Hepatocyte (in vitro differentiated cells): ENCODE results near the gene FGF8. TPM values are rescaled to one million over a fixed set of nuclear protein-coding genes. Genes with fewer than 3 reads are reported as not detected.

Source experiments
- DNase-seq: peaks from one replicate; pipeline ENCODE4 v3.0.0-alpha.2; 2016; ENCODE audit warnings: low spot score
- H2AFZ ChIP-seq: fragments of 200-600 bp; sonication (generic); 2 replicates; pipeline ENCODE4 v1.6.0; 2016; ENCODE audit warnings: antibody characterized with exemption, mild to moderate bottlenecking
- H3K27ac ChIP-seq: fragments of 200-600 bp; sonication (generic); 2 replicates; pipeline ENCODE4 v1.5.1; 2016; ENCODE audit warnings: mild to moderate bottlenecking
- H3K27me3 ChIP-seq: fragments of 200-600 bp; sonication (generic); 2 replicates; pipeline ENCODE4 v1.6.1; 2016
- H3K36me3 ChIP-seq: fragments of 200-600 bp; sonication (generic); replicated peaks from 2 replicates; pipeline ENCODE4 v1.5.1; 2016; ENCODE audit warnings: low read depth; ENCODE audit not compliant: insufficient read depth
- H3K4me1 ChIP-seq: fragments of 200-600 bp; sonication (generic); 2 replicates; pipeline ENCODE4 v1.5.1; 2016; ENCODE audit warnings: mild to moderate bottlenecking, moderate library complexity; ENCODE audit not compliant: insufficient read depth
- H3K4me2 ChIP-seq: fragments of 200-600 bp; sonication (generic); 2 replicates; pipeline ENCODE4 v1.6.0; 2016
- H3K4me3 ChIP-seq: fragments of 200-600 bp; sonication (generic); 2 replicates; pipeline ENCODE4 v1.5.1; 2016; ENCODE audit warnings: mild to moderate bottlenecking
- H3K79me2 ChIP-seq: fragments of 200-600 bp; sonication (generic); 2 replicates; pipeline ENCODE4 v1.6.0; 2017; ENCODE audit warnings: mild to moderate bottlenecking
- H3K9me2 ChIP-seq: fragments of 200-600 bp; sonication (generic); replicated peaks from 2 replicates; pipeline ENCODE4 v1.6.0; 2017; ENCODE audit warnings: mild to moderate bottlenecking; ENCODE audit not compliant: insufficient read depth
- H3K9me3 ChIP-seq: fragments of 200-600 bp; sonication (generic); 2 replicates; pipeline ENCODE4 v1.5.1; 2016; ENCODE audit warnings: low read depth, mild to moderate bottlenecking
- H4K20me1 ChIP-seq: fragments of 200-600 bp; sonication (generic); 2 replicates; pipeline ENCODE4 v1.6.0; 2016; ENCODE audit warnings: mild to moderate bottlenecking; ENCODE audit not compliant: insufficient read depth, poor library complexity, severe bottlenecking
- EZH2 ChIP-seq: fragments of 200-600 bp; sonication (generic); IDR thresholded peaks from 2 replicates; pipeline ENCODE4 v1.6.1; 2016; ENCODE audit warnings: antibody characterized with exemption, mild to moderate bottlenecking, borderline replicate concordance
- EZH2phosphoT487 ChIP-seq: fragments of 200-600 bp; sonication (generic); IDR thresholded peaks from one replicate; pipeline ENCODE4 v1.6.1; 2018; ENCODE audit warnings: antibody characterized with exemption, mild to moderate bottlenecking, low read depth, moderate library complexity; ENCODE audit not compliant: unreplicated experiment, severe bottlenecking
- WGBS: methylation state at CpG from one replicate; pipeline ENCODE4 v1.1.6; 2016; ENCODE audit warnings: low lambda C conversion rate; ENCODE audit errors: missing lambda C conversion rate; 5-methylcytosine and 5-hydroxymethylcytosine counted together
- polyA plus RNA-seq: library from polyadenylated mRNA; unstranded; fragments of >200 nt; fragmentation: Nextera tagmentation; extraction: Ambion mirVana; gene quantifications from 2 replicates; pipeline ENCODE4 v1.2.1, GENCODE V29; 2016
- total RNA-seq: library from RNA; depleted of rRNA; stranded (reverse); fragments of >200 nt; gene quantifications from 2 replicates; pipeline ENCODE4 v1.2.3, GENCODE V29; 2014
- TF ChIP-seq, protein P1 (sequence below): fragments of 200-600 bp; sonication (generic); IDR thresholded peaks from 2 replicates; pipeline ENCODE4 v1.5.1; 2016; ENCODE audit warnings: antibody characterized with exemption, mild to moderate bottlenecking; ENCODE audit not compliant: poor library complexity

FGF8 gene
- total and polyA plus RNA-seq, 2 experiments from 2014 or later: not detected

DNA sequence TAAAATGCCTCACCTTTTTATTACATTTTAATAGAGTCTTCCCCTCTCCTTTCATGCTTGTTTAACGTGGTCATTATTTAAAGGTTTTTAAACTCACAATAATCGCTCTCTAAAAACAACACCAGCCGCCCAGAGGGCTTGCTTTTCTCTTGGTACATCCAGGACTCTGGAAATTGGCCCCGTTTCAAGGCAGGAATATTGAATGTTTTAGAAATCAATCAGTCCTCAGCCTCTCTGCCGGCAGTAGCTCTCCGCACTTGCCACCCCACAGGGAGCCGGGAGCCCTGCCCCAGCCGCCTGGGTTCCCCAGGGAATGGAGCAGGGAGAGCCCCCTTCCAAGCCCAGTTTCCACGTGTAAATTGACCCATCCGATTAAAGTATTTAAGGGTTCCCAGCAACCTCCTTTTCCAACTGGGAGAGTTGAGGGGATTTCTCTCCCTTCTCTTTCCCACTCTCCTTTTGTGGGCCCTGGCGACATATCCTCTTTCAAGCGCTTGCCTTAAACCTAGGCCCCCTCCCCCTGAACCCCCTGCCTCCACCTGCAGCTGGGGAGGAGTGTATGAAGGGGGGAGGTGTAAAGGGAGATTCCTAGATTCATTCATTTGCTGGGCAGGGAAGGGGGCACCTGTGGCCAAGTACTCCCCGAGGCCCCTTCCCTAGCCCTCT, 1.9 kb downstream of the FGF8 start:
- H3K9me2 ChIP-seq: no peaks in the 10 kb centered on the region
- no peaks in the 10 kb centered on the region for H3K36me3 ChIP-seq
- 31% methylated on average over 13 of the region's 13 CpGs for WGBS
- no peaks in the 10 kb centered on the region for H3K79me2 ChIP-seq
- TF ChIP-seq EZH2phosphoT487: no peak
- no peak for DNase-seq
- H3K27me3 ChIP-seq: peaks cover 80% of the 10 kb centered on the region
- no peak overlapping the region for H2AFZ ChIP-seq
- no peaks in the 10 kb centered on the region for H3K9me3 ChIP-seq
- no peaks in the 10 kb centered on the region for H4K20me1 ChIP-seq
- no peak overlapping the region for H3K27ac ChIP-seq
- no peak overlapping the region for H3K4me2 ChIP-seq
- peaks cover 18% of the 10 kb centered on the region for H3K4me1 ChIP-seq
- no peak overlapping the region for H3K4me3 ChIP-seq

DNA sequence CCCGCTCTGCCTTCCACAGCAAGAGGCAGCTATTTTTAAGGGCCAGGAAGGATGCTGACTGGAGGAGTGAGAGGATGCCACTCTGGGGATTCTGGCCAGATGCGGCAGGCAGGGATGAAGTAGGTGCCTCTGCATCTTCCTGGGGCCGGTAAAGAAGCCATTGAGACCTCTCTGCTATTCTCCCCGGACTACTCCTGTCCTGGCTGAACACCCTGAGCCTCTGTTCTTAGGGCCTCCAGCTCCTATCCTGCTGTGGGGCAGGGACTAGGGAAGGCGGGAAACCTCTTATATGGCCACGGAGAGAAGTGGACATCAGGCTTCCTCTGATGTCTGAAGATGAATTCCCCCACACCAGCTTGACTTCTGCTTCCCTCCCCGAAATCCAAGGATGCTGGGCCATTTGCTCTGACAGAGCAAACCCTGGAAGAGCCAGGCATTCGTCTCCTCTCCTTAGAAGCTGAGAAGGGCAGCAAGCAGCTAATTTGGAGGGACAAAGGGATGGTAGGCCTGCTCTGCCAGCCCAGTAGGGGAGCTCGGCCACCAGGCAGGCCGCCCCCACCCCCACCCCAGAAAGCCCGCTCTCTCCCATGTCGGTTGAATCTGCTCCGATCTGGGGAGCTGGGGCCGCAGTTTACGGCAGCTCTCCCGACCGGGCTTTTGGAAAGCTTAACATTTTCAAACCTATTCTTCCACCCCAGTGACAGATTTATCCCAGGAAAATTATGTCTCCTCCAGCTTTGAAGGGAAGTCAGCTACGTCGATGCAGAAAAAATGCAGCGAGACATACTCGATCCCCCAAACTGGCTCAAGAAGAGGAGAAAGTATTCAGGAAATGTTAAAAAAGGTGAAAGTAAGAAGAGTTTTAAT, 2.8 kb downstream of the FGF8 start:
- no peaks in the 10 kb centered on the region for H3K79me2 ChIP-seq
- 43% methylated on average over 21 of the region's 21 CpGs for WGBS
- TF ChIP-seq, protein P1, sequence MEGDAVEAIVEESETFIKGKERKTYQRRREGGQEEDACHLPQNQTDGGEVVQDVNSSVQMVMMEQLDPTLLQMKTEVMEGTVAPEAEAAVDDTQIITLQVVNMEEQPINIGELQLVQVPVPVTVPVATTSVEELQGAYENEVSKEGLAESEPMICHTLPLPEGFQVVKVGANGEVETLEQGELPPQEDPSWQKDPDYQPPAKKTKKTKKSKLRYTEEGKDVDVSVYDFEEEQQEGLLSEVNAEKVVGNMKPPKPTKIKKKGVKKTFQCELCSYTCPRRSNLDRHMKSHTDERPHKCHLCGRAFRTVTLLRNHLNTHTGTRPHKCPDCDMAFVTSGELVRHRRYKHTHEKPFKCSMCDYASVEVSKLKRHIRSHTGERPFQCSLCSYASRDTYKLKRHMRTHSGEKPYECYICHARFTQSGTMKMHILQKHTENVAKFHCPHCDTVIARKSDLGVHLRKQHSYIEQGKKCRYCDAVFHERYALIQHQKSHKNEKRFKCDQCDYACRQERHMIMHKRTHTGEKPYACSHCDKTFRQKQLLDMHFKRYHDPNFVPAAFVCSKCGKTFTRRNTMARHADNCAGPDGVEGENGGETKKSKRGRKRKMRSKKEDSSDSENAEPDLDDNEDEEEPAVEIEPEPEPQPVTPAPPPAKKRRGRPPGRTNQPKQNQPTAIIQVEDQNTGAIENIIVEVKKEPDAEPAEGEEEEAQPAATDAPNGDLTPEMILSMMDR: no peak
- peak; percentile 54 for TF ChIP-seq EZH2phosphoT487
- no peaks in the 10 kb centered on the region for H3K9me3 ChIP-seq
- no peak overlapping the region for H3K4me3 ChIP-seq
- no peak overlapping the region for H3K4me2 ChIP-seq
- peaks cover 11% of the 10 kb centered on the region for H3K4me1 ChIP-seq
- peaks cover 79% of the 10 kb centered on the region for H3K27me3 ChIP-seq
- H2AFZ ChIP-seq: no peak overlapping the region
- H3K36me3 ChIP-seq: no peaks in the 10 kb centered on the region
- H4K20me1 ChIP-seq: no peaks in the 10 kb centered on the region
- H3K9me2 ChIP-seq: no peaks in the 10 kb centered on the region
- DNase-seq: no peak
- no peak overlapping the region for H3K27ac ChIP-seq

DNA sequence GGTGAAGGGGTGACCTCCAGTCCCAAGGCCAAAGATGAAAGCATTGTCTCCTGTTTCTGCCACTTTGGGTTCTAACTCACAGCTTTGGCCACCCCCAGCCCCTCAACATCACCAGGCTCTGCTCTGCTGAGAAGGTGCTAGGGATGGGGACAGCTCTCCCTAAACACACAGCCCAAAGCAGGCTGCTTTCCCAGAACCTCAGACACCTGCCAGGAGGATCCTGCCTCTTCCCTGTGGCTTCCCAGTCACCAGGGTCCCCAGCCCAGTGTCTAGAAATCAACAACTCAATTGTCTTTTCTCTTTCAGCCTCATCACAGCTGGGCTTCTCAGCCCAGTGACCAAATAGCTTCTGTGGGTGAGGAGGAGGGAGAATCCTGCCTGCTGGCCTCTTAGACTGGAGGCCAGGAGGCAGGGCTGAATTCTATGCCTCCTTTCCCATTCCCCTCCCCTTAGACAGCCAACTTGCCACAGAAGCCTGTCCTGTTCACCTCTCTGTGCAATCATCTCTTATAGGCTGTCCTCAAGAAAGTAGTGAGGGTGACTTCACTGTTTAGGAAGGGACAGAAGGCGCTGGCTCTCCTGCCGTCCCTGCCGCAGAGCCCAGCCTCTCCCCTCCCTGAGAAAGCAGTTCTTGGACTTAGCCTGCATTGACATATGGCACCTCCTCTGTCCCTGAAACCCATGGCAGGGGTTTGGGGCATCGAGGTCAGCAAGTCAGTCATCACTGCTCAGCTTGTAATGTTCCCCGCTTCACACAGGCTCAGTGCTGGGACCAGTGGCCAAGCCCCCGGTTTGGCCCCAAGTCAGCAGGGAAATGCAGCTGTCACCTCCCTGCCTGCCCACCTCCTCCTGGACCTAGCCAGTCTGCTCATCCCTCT, 3.7 kb downstream of the FGF8 start:
- TF ChIP-seq, protein P1: no peak
- TF ChIP-seq EZH2phosphoT487: no peak
- TF ChIP-seq EZH2: no peak
- Histone ChIP-seq H3K27me3 (peaks cover 77% of the 10 kb centered on the region), H3K4me1 (peaks cover 6% of the 10 kb centered on the region), H3K4me3 (no peak overlapping the region), H3K36me3 (no peaks in the 10 kb centered on the region), H3K9me3 (no peaks in the 10 kb centered on the region), H2AFZ (no peak overlapping the region), H3K27ac (no peak overlapping the region), H4K20me1 (no peaks in the 10 kb centered on the region), H3K4me2 (no peak overlapping the region), H3K79me2 (no peaks in the 10 kb centered on the region), H3K9me2 (no peaks in the 10 kb centered on the region)
- 88% methylated on average over 6 of the region's 6 CpGs for WGBS
- DNase-seq: no peak
